Measurements from ENCODE around the gene C1orf159.

- TF ChIP-seq EZH2 (IDR thresholded peaks at IDR 0.05; ENCODE audit: borderline replicate concordance, insufficient read depth, low read length, poor library complexity, severe bottlenecking): no peak
- TF ChIP-seq RAD21 (conservative IDR thresholded peaks at IDR 0.05): no peak
- TF ChIP-seq REST (IDR thresholded peaks at IDR 0.05; ENCODE audit: borderline replicate concordance): no peak
- no peak for TF ChIP-seq POLR2AphosphoS5 (IDR thresholded peaks at IDR 0.05)
- TF ChIP-seq EP300 (conservative IDR thresholded peaks at IDR 0.05; ENCODE audit: poor library complexity, severe bottlenecking): no peak
Observed at GRCh38 chr1:1141244-1141910, 25.5 kb upstream of the C1orf159 start.

Data from neural cell (in vitro differentiated cells).